GM04504 (cell line): Measurements from ENCODE around the gene FASN.
"Not testable (repeated sequence)": the region's sequence is repeated elsewhere in the genome, so short reads cannot be mapped to it uniquely, and the experiment has no call there.

Source experiments
- DNase-seq: peaks from one replicate; pipeline ENCODE4 v3.0.0-alpha.2; 2012; ENCODE audit warnings: low read depth

FASN gene

GRCh38 chr17:82098169-82098938, at the start of gene FASN:
Gene FASN (minus strand): TSS chr17:82098236. CDS start chr17:82096445, 1,791 bp downstream.
- DNase-seq, result peak; percentile 91

- no peak for DNase-seq
Measured at GRCh38 chr17:82146663-82147654, 48.9 kb upstream of the FASN start.

GRCh38 chr17:82145550-82146155, 47.6 kb upstream of the FASN start:
- no peak for DNase-seq

- no peak for DNase-seq
Measured at GRCh38 chr17:82143333-82143732, 45.3 kb upstream of the FASN start.

- DNase-seq, result not testable (repeated sequence)
Measured at GRCh38 chr17:82139961-82140360, 41.9 kb upstream of the FASN start.

GRCh38 chr17:82138511-82138992, 40.5 kb upstream of the FASN start:
- DNase-seq, result no peak

- DNase-seq, result no peak
Measured at GRCh38 chr17:82134101-82134500, 36.1 kb upstream of the FASN start.

- DNase-seq, result not testable (repeated sequence)
Measured at GRCh38 chr17:82133166-82133953, 35.3 kb upstream of the FASN start.

- DNase-seq, result no peak
Measured at GRCh38 chr17:82129095-82129494, 31.1 kb upstream of the FASN start.

GRCh38 chr17:82128287-82128686, 30.3 kb upstream of the FASN start:
- DNase-seq, result no peak

- no peak for DNase-seq
Measured at GRCh38 chr17:82127704-82128103, 29.7 kb upstream of the FASN start.

GRCh38 chr17:82127315-82127595, 29.2 kb upstream of the FASN start:
- DNase-seq, result no peak

GRCh38 chr17:82126556-82127314, 28.7 kb upstream of the FASN start:
- DNase-seq, result no peak

GRCh38 chr17:82124101-82124500, 26.1 kb upstream of the FASN start:
- no peak for DNase-seq

GRCh38 chr17:82121660-82122629, 23.9 kb upstream of the FASN start:
- DNase-seq, result no peak

GRCh38 chr17:82121246-82121645, 23.2 kb upstream of the FASN start:
- no peak for DNase-seq

- DNase-seq, result no peak
Measured at GRCh38 chr17:82120148-82120547, 22.1 kb upstream of the FASN start.

- no peak for DNase-seq
Measured at GRCh38 chr17:82118815-82119380, 20.9 kb upstream of the FASN start.

GRCh38 chr17:82118168-82118814, 20.3 kb upstream of the FASN start:
- no peak for DNase-seq
